ENCODE results near the gene FRMD4B.

DNA sequence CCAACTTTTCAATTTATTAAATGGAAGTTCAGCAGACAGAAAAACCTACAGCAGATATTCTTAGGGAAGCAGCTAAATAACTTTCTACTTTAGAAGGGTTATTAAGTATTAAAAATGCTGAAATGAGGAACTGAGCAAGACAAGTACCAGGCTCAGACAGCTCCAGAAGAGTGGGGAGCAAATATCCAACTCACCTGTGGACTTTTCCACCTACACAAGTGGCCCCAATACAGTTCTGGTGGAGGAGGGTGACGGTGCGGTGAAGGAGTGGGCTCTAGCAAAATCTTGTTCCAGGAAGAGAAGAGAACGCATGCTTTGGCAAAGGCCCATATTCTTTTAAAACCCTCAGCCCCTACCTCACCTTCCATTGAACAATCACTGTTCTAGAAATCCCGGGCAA, 133.7 kb downstream of the FRMD4B start:
- TF ChIP-seq, protein P1, sequence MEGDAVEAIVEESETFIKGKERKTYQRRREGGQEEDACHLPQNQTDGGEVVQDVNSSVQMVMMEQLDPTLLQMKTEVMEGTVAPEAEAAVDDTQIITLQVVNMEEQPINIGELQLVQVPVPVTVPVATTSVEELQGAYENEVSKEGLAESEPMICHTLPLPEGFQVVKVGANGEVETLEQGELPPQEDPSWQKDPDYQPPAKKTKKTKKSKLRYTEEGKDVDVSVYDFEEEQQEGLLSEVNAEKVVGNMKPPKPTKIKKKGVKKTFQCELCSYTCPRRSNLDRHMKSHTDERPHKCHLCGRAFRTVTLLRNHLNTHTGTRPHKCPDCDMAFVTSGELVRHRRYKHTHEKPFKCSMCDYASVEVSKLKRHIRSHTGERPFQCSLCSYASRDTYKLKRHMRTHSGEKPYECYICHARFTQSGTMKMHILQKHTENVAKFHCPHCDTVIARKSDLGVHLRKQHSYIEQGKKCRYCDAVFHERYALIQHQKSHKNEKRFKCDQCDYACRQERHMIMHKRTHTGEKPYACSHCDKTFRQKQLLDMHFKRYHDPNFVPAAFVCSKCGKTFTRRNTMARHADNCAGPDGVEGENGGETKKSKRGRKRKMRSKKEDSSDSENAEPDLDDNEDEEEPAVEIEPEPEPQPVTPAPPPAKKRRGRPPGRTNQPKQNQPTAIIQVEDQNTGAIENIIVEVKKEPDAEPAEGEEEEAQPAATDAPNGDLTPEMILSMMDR (IDR thresholded peaks at IDR 0.05), result no peak
- TF ChIP-seq EP300 (IDR thresholded peaks at IDR 0.05) (no peak), POLR2A (IDR thresholded peaks at IDR 0.05; ENCODE audit: low read depth) (no peak), POLR2AphosphoS5 (IDR thresholded peaks at IDR 0.05) (no peak)

Data from esophagus muscularis mucosa (tissue), 4 donors.